Measurements from ENCODE around the gene ASH1L.

- TF ChIP-seq EZH2 (IDR thresholded peaks at IDR 0.05; ENCODE audit: borderline replicate concordance) (no peak), EZH2phosphoT487 (IDR thresholded peaks at IDR 0.05; ENCODE audit: low read depth, severe bottlenecking, unreplicated experiment) (no peak)
- TF ChIP-seq, protein P1, sequence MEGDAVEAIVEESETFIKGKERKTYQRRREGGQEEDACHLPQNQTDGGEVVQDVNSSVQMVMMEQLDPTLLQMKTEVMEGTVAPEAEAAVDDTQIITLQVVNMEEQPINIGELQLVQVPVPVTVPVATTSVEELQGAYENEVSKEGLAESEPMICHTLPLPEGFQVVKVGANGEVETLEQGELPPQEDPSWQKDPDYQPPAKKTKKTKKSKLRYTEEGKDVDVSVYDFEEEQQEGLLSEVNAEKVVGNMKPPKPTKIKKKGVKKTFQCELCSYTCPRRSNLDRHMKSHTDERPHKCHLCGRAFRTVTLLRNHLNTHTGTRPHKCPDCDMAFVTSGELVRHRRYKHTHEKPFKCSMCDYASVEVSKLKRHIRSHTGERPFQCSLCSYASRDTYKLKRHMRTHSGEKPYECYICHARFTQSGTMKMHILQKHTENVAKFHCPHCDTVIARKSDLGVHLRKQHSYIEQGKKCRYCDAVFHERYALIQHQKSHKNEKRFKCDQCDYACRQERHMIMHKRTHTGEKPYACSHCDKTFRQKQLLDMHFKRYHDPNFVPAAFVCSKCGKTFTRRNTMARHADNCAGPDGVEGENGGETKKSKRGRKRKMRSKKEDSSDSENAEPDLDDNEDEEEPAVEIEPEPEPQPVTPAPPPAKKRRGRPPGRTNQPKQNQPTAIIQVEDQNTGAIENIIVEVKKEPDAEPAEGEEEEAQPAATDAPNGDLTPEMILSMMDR (IDR thresholded peaks at IDR 0.05; ENCODE audit: poor library complexity), result no peak
Observed at GRCh38 chr1:155514582-155515187, 47.9 kb downstream of the ASH1L start.

Measured in hepatocyte (in vitro differentiated cells).